DOHH2 (cell line): ENCODE results near the gene BHLHA9.

Experiments used
- H3F3A ChIP-seq: fragments of 200-600 bp; sonication (generic), shearing (Covaris generic); 2 replicates; pipeline ENCODE4 v1.6.0; 2016; ENCODE audit warnings: antibody characterized with exemption, mild to moderate bottlenecking; ENCODE audit not compliant: control insufficient read depth, insufficient read depth
- H3K27ac ChIP-seq: fragments of 200-600 bp; sonication (generic); 2 replicates; pipeline ENCODE4 v1.5.1; 2014; ENCODE audit warnings: low read depth, mild to moderate bottlenecking, low read length, moderate library complexity
- H3K27me3 ChIP-seq: fragments of 200-600 bp; sonication (generic); 2 replicates; pipeline ENCODE4 v1.6.1; 2014; ENCODE audit warnings: mild to moderate bottlenecking, low read length, mixed read lengths; ENCODE audit not compliant: control insufficient read depth
- H3K36me3 ChIP-seq: fragments of 200-600 bp; sonication (generic); 2 replicates; pipeline ENCODE4 v1.6.1; 2014; ENCODE audit warnings: mild to moderate bottlenecking, low read length, moderate library complexity, mixed read lengths; ENCODE audit not compliant: control insufficient read depth
- H3K4me1 ChIP-seq: fragments of 200-600 bp; sonication (generic); 2 replicates; pipeline ENCODE4 v1.6.1; 2014; ENCODE audit warnings: mild to moderate bottlenecking, low read length, mixed read lengths; ENCODE audit not compliant: control insufficient read depth
- H3K4me2 ChIP-seq: fragments of 200-600 bp; sonication (generic); 2 replicates; pipeline ENCODE4 v1.6.0; 2014; ENCODE audit warnings: mild to moderate bottlenecking, low read length, moderate library complexity
- H3K4me3 ChIP-seq: fragments of 200-600 bp; sonication (generic); 2 replicates; pipeline ENCODE4 v1.5.1; 2014; ENCODE audit warnings: mild to moderate bottlenecking, low read length, mixed read lengths
- H3K79me2 ChIP-seq: fragments of 200-600 bp; sonication (generic); 2 replicates; pipeline ENCODE4 v1.6.1; 2014; ENCODE audit warnings: mild to moderate bottlenecking, low read length, mixed read lengths; ENCODE audit not compliant: control insufficient read depth
- H3K9me2 ChIP-seq: fragments of 200-600 bp; sonication (generic); replicated peaks from 2 replicates; pipeline ENCODE4 v1.6.1; 2014; ENCODE audit warnings: mild to moderate bottlenecking, low read length, mixed read lengths; ENCODE audit not compliant: control insufficient read depth
- H3K9me3 ChIP-seq: fragments of 200-600 bp; sonication (generic); 2 replicates; pipeline ENCODE4 v1.6.1; 2014; ENCODE audit warnings: antibody characterized with exemption, low read length, mixed read lengths; ENCODE audit not compliant: control insufficient read depth, insufficient read depth
- H4K20me1 ChIP-seq: fragments of 200-600 bp; sonication (generic); 2 replicates; pipeline ENCODE4 v1.6.0; 2014; ENCODE audit warnings: low read depth, mild to moderate bottlenecking, antibody characterized with exemption, low read length, moderate library complexity; ENCODE audit not compliant: control insufficient read depth, insufficient read depth
- CTCF ChIP-seq: fragments of 200-600 bp; sonication (generic); IDR thresholded peaks from one replicate; pipeline ENCODE4 v1.5.1; 2014; ENCODE audit warnings: antibody characterized with exemption, mild to moderate bottlenecking, low read depth, low read length; ENCODE audit not compliant: poor library complexity, severe bottlenecking
- EZH2phosphoT487 ChIP-seq: fragments of 200-600 bp; sonication (generic); IDR thresholded peaks from 2 replicates; pipeline ENCODE4 v1.6.1; 2017; ENCODE audit warnings: borderline replicate concordance, mild to moderate bottlenecking, antibody characterized with exemption, low read length, moderate library complexity, mixed read lengths

The BHLHA9 gene

DNA sequence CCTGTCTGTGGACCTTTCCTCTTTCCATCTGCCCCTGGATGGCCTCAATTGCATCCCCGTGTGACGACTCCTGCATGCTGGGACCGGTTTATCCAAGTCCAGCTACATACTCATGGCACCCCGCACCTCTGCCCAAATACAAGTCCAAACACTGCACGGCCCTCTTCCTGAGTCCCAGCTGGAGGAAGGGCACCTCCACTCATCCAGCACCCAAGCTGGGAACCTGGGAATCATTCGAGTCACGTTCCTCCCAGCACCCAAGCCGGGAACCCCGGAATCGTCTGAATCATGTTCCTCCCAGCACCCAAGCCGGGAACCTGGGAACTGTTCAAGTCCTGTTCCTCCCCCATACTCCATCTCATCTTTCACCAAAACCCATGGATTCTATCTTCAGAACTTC is 19.5 kb downstream of the BHLHA9 start:
- Histone ChIP-seq H3K79me2 (no peaks in the 10 kb centered on the region), H3K9me2 (no peaks in the 10 kb centered on the region), H3K4me2 (no peak overlapping the region), H4K20me1 (no peaks in the 10 kb centered on the region), H3K4me1 (peaks cover 4% of the 10 kb centered on the region; the same call in 1 of the 2 replicates), H3K4me3 (no peak overlapping the region), H3K27me3 (no peaks in the 10 kb centered on the region), H3K36me3 (no peaks in the 10 kb centered on the region), H3F3A (no peaks in the 10 kb centered on the region), H3K27ac (no peak overlapping the region), H3K9me3 (peaks cover 4% of the 10 kb centered on the region; the same call in 1 of the 2 replicates)
- TF ChIP-seq EZH2phosphoT487, result no peak
- TF ChIP-seq CTCF, result no peak

DNA sequence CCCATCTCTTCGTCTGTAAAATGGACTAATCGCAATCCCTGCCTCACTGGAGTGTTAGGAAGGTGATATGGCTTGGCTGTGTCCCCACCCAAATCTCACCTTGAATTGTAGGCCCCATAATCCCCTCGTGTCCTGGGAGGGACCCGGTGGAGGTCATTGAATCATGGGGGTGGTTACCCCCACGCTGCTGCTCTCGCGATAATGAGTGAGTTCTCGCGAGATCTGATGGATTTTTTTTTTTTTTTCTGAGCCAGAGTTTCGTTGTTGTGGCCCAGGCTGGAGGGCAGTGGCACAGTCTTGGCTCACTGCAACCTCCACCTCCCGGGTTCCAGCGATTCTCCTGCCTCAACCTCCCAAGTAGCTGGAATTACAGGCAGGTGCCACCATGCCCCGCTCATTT is 20.4 kb downstream of the BHLHA9 start:
- TF ChIP-seq EZH2phosphoT487, result no peak
- no peak for TF ChIP-seq CTCF
- no peaks in the 10 kb centered on the region for H3K27me3 ChIP-seq
- H3F3A ChIP-seq, result no peaks in the 10 kb centered on the region

DNA sequence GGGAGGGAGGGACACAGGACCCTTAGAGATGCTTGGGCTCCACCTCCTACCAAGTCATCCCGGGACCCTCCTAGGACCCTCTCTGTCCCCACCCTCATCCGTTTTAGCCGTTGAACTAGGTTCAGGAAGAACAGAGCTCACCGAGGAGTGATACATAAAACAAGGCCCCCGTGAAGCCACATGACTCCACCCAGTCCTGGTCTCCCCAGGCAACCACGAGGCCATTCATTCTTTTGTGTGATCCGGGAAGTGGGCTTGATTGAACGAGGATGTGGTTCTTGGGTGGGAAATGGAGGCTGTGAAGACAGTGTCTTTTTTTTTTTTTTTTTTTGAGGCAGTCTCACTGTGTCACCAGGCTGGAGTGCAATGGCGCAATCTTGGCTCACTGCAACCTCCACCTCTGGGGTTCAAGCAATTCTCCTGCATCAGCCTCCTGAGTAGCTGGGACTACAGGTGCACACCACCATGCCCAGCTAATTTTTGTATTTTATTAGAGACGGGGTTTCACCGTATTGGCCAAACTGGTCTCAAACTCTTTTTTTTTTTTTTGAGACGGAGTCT is 24.0 kb downstream of the BHLHA9 start:
- Histone ChIP-seq H3K9me3 (no peaks in the 10 kb centered on the region; the same call in 1 of the 2 replicates), H3K36me3 (no peaks in the 10 kb centered on the region), H4K20me1 (no peaks in the 10 kb centered on the region), H3K9me2 (no peaks in the 10 kb centered on the region), H3K4me1 (peaks cover 4% of the 10 kb centered on the region; the same call in 1 of the 2 replicates), H3K4me2 (no peak overlapping the region), H3K79me2 (no peaks in the 10 kb centered on the region), H3K27me3 (peaks cover 7% of the 10 kb centered on the region), H3K27ac (no peak overlapping the region), H3F3A (no peaks in the 10 kb centered on the region), H3K4me3 (no peak overlapping the region)
- TF ChIP-seq CTCF (no peak), EZH2phosphoT487 (no peak)

More for the DNA sequence above, 20.4 kb downstream of the BHLHA9 start:
- H3K4me2 ChIP-seq, result no peak overlapping the region
- H4K20me1 ChIP-seq, result no peaks in the 10 kb centered on the region
- H3K27ac ChIP-seq, result no peak overlapping the region
- no peaks in the 10 kb centered on the region for H3K9me2 ChIP-seq
- no peak overlapping the region for H3K4me3 ChIP-seq
- no peaks in the 10 kb centered on the region for H3K36me3 ChIP-seq
- H3K79me2 ChIP-seq, result no peaks in the 10 kb centered on the region
- H3K9me3 ChIP-seq, result peaks cover 4% of the 10 kb centered on the region; the same call in 1 of the 2 replicates
- H3K4me1 ChIP-seq, result peaks cover 4% of the 10 kb centered on the region; the same call in 1 of the 2 replicates
